D721Med (cell line): ENCODE results near the gene NOTCH4.
"Not testable (repeated sequence)": the region's sequence is repeated elsewhere in the genome, so short reads cannot be mapped to it uniquely, and the experiment has no call there.

ENCODE experiments used
- DNase-seq: peaks from one replicate; pipeline ENCODE4 v3.0.0; 2011; ENCODE audit warnings: low spot score; ENCODE audit not compliant: insufficient read length
- FAIRE-seq: peaks from 2 replicates; lab custom pipeline; 2011; peaks lifted over from hg19 to GRCh38; lab: Jason Lieb, UNC
- CTCF ChIP-seq: IDR thresholded peaks from 2 replicates; pipeline ENCODE4 v1.5.1; 2012; ENCODE audit warnings: mild to moderate bottlenecking, control low read depth; ENCODE audit not compliant: insufficient read depth; ENCODE audit errors: missing control alignments

NOTCH4 gene

GRCh38 chr6:32216998-32217397 is 6.9 kb downstream of the NOTCH4 start:
- TF ChIP-seq CTCF: no peak
- FAIRE-seq (no peak), DNase-seq (no peak)

DNA sequence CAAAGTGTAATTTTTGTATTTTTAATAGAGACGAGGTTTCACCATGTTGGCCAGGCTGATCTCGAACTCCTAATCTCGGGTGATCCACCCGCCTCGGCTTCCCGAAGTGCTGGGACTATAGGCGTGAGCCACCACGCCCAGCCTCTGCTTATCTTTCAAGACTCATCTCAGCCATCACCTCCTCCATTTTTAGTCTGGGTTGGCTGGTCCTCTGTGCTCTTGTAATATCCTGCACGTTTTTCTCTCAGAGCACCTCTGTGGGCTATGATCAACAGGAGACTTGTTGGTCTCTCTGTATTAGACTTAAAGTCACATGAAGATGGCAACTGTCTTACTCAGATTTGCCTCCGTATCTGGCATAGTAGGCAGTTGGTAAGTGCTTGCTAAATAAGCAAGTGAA is 7.6 kb downstream of the NOTCH4 start:
- no peak for TF ChIP-seq CTCF
- no peak for DNase-seq
- no peak for FAIRE-seq

DNA sequence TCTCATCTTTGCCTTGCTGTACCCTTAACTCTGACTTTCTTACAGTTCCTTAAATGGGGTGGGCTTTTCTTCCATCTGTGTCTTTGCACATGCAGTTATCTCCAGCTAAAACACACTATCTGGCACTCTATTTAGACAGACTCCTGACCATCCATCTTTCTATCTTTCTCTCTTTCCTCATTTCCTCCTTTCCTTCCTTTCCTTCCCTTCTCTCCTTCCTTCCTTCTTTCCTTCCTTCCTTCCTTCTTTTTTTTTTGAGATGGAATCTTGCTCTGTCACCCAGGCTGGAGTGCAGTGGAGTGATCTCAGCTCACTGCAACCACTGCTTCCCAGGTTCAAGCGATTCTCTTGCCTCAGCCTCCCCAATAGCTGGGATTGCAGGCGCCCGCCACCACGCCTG is 8.2 kb downstream of the NOTCH4 start:
- DNase-seq (no peak), FAIRE-seq (no peak)
- TF ChIP-seq CTCF: no peak

DNA sequence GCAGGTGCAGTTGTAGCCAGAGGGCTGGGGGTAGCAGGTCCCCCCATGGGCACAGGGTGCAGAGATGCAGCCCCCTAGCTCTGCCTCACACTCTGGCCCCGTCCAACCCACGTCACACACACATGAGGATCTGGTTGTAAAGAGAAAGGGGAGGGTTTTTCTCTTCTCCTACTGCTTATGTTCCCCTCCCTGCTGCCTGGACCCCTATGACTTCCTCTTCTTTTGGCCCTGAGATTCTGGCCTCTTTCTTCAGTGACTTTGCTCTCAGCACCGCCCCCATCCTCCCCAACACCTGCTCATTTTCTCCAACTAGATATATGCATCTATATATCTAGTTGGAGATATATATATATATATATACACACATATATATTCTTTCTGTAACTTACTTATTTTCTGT is 9.7 kb downstream of the NOTCH4 start:
- DNase-seq: no peak
- no peak for FAIRE-seq
- TF ChIP-seq CTCF: no peak

DNA sequence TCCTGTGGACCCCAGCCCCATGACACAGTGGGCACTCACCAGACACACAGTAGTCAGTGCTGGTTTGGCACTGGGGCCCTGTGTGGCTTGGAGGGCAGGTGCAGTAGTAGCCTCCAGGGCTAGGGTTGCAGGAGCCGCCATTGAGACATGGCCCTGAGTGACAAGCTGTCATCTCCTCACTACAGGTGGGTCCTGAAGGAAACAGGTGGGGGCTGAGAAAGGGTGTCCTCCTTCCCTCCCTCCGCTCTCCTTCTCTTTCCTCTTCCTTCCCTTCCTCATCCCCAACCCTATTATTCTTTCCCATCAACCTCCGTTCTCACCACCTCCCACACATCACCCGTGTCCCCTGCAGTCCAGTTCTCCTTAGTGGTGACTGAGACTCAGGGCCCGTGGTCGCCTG is 10.2 kb downstream of the NOTCH4 start:
- no peak for FAIRE-seq
- TF ChIP-seq CTCF: no peak
- DNase-seq: no peak

GRCh38 chr6:32212076-32212760 is 11.6 kb downstream of the NOTCH4 start:
- FAIRE-seq (no peak), DNase-seq (no peak)
- TF ChIP-seq CTCF: no peak

DNA sequence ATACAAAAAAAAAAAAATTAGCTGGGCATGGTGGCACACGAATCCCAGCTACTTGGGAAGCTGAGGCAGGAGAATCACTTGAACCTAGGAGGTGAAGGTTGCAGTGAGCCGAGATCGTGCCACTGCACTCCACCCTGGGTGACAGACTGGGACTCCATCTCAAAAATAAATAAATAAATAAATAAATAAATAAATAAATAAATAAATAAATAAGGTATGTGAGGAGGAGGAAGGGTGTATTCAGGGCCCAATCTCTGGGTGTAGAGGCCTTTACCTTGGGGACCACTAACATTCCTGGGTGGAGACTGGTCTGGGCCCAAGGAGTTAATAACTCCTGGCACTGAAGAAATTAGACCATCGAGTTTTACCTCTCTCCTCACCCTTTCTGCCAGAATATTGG is 12.4 kb downstream of the NOTCH4 start:
- not testable (repeated sequence) for DNase-seq, FAIRE-seq
